Vagina (tissue), 2 donors: ENCODE data around the gene AQP5. TPM values are rescaled to one million over a fixed set of nuclear protein-coding genes. Genes with fewer than 3 reads are reported as not detected.

Experiments used
- DNase-seq, 2 donors: peaks; one replicate each; pipeline ENCODE4 v3.0.0-alpha.2; 2017; ENCODE audit errors: extremely low spot score in 2 of 2
- H3K27ac ChIP-seq: fragments of 200-600 bp; sonication (generic); one replicate; pipeline ENCODE4 v1.5.1; 2019
- H3K27me3 ChIP-seq: fragments of 200-600 bp; sonication (generic); one replicate; pipeline ENCODE4 v1.5.1; 2019
- H3K36me3 ChIP-seq, 2 donors: fragments of 200-600 bp; sonication (generic); one replicate each; pipeline ENCODE4 v1.5.1; 2017 to 2019
- H3K4me1 ChIP-seq: fragments of 200-600 bp; sonication (generic); one replicate; pipeline ENCODE4 v1.5.1; 2019
- H3K4me3 ChIP-seq, 2 donors: fragments of 200-600 bp; sonication (generic); 1 replicate in 1 of 2; 2 replicates in 1 of 2; pipeline ENCODE4 v1.5.1; 2016 to 2019
- H3K9me3 ChIP-seq: fragments of 200-600 bp; sonication (generic); one replicate; pipeline ENCODE4 v1.5.1; 2019
- CTCF ChIP-seq, 3 experiments: fragments of 450-650 bp in 2 of 3; fragments of 200-600 bp in 1 of 3; sonication (generic) in 1 of 3; IDR thresholded peaks; one replicate each; pipeline ENCODE4 v1.5.1; 2017 to 2019; ENCODE audit warnings: antibody characterized with exemption in 3 of 3, mild to moderate bottlenecking in 2 of 3, moderate library complexity in 2 of 3
- POLR2A ChIP-seq, 2 donors: fragments of 450-650 bp; IDR thresholded peaks; one replicate each; pipeline ENCODE4 v1.6.1; 2017; ENCODE audit warnings: antibody characterized with exemption in 2 of 2, mild to moderate bottlenecking in 2 of 2, moderate library complexity in 2 of 2
- POLR2AphosphoS5 ChIP-seq, 2 donors: sonication (generic); formaldehyde crosslinking; IDR thresholded peaks; one replicate each; pipeline ENCODE4 v1.9.0; 2017; ENCODE audit warnings: antibody characterized with exemption in 2 of 2, mild to moderate bottlenecking in 2 of 2, low read depth in 1 of 2; ENCODE audit not compliant: insufficient read depth in 1 of 2
- intact Hi-C: fragments of 100-400 bp; cut with DNase I; formaldehyde crosslinking; loops from one replicate; pipeline ENCODE4 v1.15.1; 2023
- total RNA-seq: library from RNA; depleted of rRNA; stranded (reverse); fragments of >200 nt; gene quantifications from one replicate; pipeline ENCODE4 v1.2.3, GENCODE V29; 2016

AQP5 gene
- total RNA-seq, 1 donor from 2014 or later: not detected

- DNase-seq: no peak
- Histone ChIP-seq H3K9me3 (no peaks in the 10 kb centered on the region), H3K4me1 (no peaks in the 10 kb centered on the region), H3K27me3 (no peaks in the 10 kb centered on the region), H3K27ac (no peak overlapping the region), H3K4me3 (no peak overlapping the region), H3K36me3 (no peaks in the 10 kb centered on the region)
- TF ChIP-seq CTCF (IDR thresholded peaks at IDR 0.05) (no peak), POLR2A (IDR thresholded peaks at IDR 0.05) (no peak), POLR2AphosphoS5 (IDR thresholded peaks at IDR 0.05; ENCODE audit: insufficient read depth in 1 of 2, low read depth in 1 of 2) (no peak)
- intact Hi-C loops: no loop called here
Observed at GRCh38 chr12:49920241-49920914, 41.3 kb upstream of the AQP5 start.

- no peaks in the 10 kb centered on the region for H3K36me3 ChIP-seq
- no peak for DNase-seq
- intact Hi-C loops: no loop called here
- no peaks in the 10 kb centered on the region for H3K4me1 ChIP-seq
- H3K4me3 ChIP-seq: no peak overlapping the region
- no peak overlapping the region for H3K27ac ChIP-seq
- no peak for TF ChIP-seq CTCF (IDR thresholded peaks at IDR 0.05)
- TF ChIP-seq POLR2AphosphoS5 (IDR thresholded peaks at IDR 0.05; ENCODE audit: insufficient read depth in 1 of 2, low read depth in 1 of 2): no peak
- no peak for TF ChIP-seq POLR2A (IDR thresholded peaks at IDR 0.05)
- no peaks in the 10 kb centered on the region for H3K27me3 ChIP-seq
- H3K9me3 ChIP-seq: no peaks in the 10 kb centered on the region
Observed at GRCh38 chr12:49920915-49921286, 40.8 kb upstream of the AQP5 start.

- H3K27me3 ChIP-seq: no peaks in the 10 kb centered on the region
- H3K27ac ChIP-seq: no peak overlapping the region
- no peaks in the 10 kb centered on the region for H3K9me3 ChIP-seq
- TF ChIP-seq POLR2A (IDR thresholded peaks at IDR 0.05) (no peak), CTCF (IDR thresholded peaks at IDR 0.05) (no peak), POLR2AphosphoS5 (IDR thresholded peaks at IDR 0.05; ENCODE audit: insufficient read depth in 1 of 2, low read depth in 1 of 2) (no peak)
- no peaks in the 10 kb centered on the region for H3K4me1 ChIP-seq
- DNase-seq: no peak
- H3K36me3 ChIP-seq: no peaks in the 10 kb centered on the region
- H3K4me3 ChIP-seq: no peak overlapping the region
- intact Hi-C loops: no loop called here
Observed at GRCh38 chr12:49921299-49921698, 40.4 kb upstream of the AQP5 start.

GRCh38 chr12:49921936-49922335 lies 39.7 kb upstream of the AQP5 start:
- H3K9me3 ChIP-seq: no peaks in the 10 kb centered on the region
- TF ChIP-seq POLR2AphosphoS5 (IDR thresholded peaks at IDR 0.05; ENCODE audit: insufficient read depth in 1 of 2, low read depth in 1 of 2) (no peak), CTCF (IDR thresholded peaks at IDR 0.05) (no peak), POLR2A (IDR thresholded peaks at IDR 0.05) (no peak)
- no peak overlapping the region for H3K27ac ChIP-seq
- intact Hi-C loops: no loop called here
- H3K27me3 ChIP-seq: no peaks in the 10 kb centered on the region
- H3K4me1 ChIP-seq: no peaks in the 10 kb centered on the region
- H3K36me3 ChIP-seq: no peaks in the 10 kb centered on the region
- DNase-seq: no peak
- no peak overlapping the region for H3K4me3 ChIP-seq

GRCh38 chr12:49922349-49923034 lies 39.2 kb upstream of the AQP5 start:
- Histone ChIP-seq H3K36me3 (no peaks in the 10 kb centered on the region), H3K27me3 (no peaks in the 10 kb centered on the region), H3K4me3 (no peak overlapping the region), H3K9me3 (no peaks in the 10 kb centered on the region), H3K27ac (no peak overlapping the region), H3K4me1 (no peaks in the 10 kb centered on the region)
- no peak for TF ChIP-seq POLR2A (IDR thresholded peaks at IDR 0.05)
- no peak for TF ChIP-seq POLR2AphosphoS5 (IDR thresholded peaks at IDR 0.05; ENCODE audit: insufficient read depth in 1 of 2, low read depth in 1 of 2)
- TF ChIP-seq CTCF (IDR thresholded peaks at IDR 0.05): no peak
- DNase-seq: no peak
- intact Hi-C loops: no loop called here
